Stimulated activated CD4-positive, alpha-beta T cell treated with anti-CD3 and anti-CD28 coated beads, Interleukin-1b, Interleukin-23, amount 100 ng/mL, for 48 hours (primary cell): ENCODE data around the gene C3orf20.
"Not testable (repeated sequence)": the region's sequence is repeated elsewhere in the genome, so short reads cannot be mapped to it uniquely, and the experiment has no call there.

Experiments
- DNase-seq: peaks from one replicate; pipeline ENCODE4 v3.0.0-alpha.2; 2020

Gene C3orf20

GRCh38 chr3:14703128-14703750, 28.3 kb downstream of the C3orf20 start:
- no peak for DNase-seq

GRCh38 chr3:14703791-14704190, 28.9 kb downstream of the C3orf20 start:
- no peak for DNase-seq

GRCh38 chr3:14706096-14706495, 31.2 kb downstream of the C3orf20 start:
- no peak for DNase-seq

GRCh38 chr3:14716591-14716990, 41.6 kb downstream of the C3orf20 start:
- no peak for DNase-seq

- DNase-seq = no peak
Measured at GRCh38 chr3:14717307-14717706, 42.4 kb downstream of the C3orf20 start.

- DNase-seq = no peak
Measured at GRCh38 chr3:14718539-14718938, 43.6 kb downstream of the C3orf20 start.

GRCh38 chr3:14719006-14719405, 44.1 kb downstream of the C3orf20 start:
- no peak for DNase-seq

- no peak for DNase-seq
Measured at GRCh38 chr3:14721126-14721864, 46.4 kb downstream of the C3orf20 start.

- DNase-seq = no peak
Measured at GRCh38 chr3:14725013-14725412, 50.1 kb downstream of the C3orf20 start.

- no peak for DNase-seq
Measured at GRCh38 chr3:14725564-14726440, 50.9 kb downstream of the C3orf20 start.

- no peak for DNase-seq
Measured at GRCh38 chr3:14726441-14726780, 51.5 kb downstream of the C3orf20 start.

- DNase-seq = no peak
Measured at GRCh38 chr3:14728113-14728512, 53.2 kb downstream of the C3orf20 start.

- DNase-seq = no peak
Measured at GRCh38 chr3:14730703-14731382, 55.9 kb downstream of the C3orf20 start.

- no peak for DNase-seq
Measured at GRCh38 chr3:14740983-14741382, 66.0 kb downstream of the C3orf20 start.

- no peak for DNase-seq
Measured at GRCh38 chr3:14741510-14741909, 66.6 kb downstream of the C3orf20 start.

- DNase-seq = no peak
Measured at GRCh38 chr3:14744556-14744955, 69.6 kb downstream of the C3orf20 start.

GRCh38 chr3:14750650-14751049, 75.7 kb downstream of the C3orf20 start:
- DNase-seq = no peak

- not testable (repeated sequence) for DNase-seq
Measured at GRCh38 chr3:14752979-14753378, 78.0 kb downstream of the C3orf20 start.

- DNase-seq = no peak
Measured at GRCh38 chr3:14757153-14757700, 82.3 kb downstream of the C3orf20 start.

GRCh38 chr3:14758297-14758696, 83.4 kb downstream of the C3orf20 start:
- DNase-seq = no peak

- no peak for DNase-seq
Measured at GRCh38 chr3:14758959-14759358, 84.0 kb downstream of the C3orf20 start.

- DNase-seq = no peak
Measured at GRCh38 chr3:14760185-14760584, 85.2 kb downstream of the C3orf20 start.

- DNase-seq = no peak
Measured at GRCh38 chr3:14761121-14761672, 86.3 kb downstream of the C3orf20 start.
